K562 (cell line): ENCODE results near the gene ARHGEF3. TPM values are rescaled to one million over a fixed set of nuclear protein-coding genes. Genes with fewer than 3 reads are reported as not detected.
A peak's percentile ranks its signal among the peaks of the same experiment; 100 is the strongest.

ENCODE experiments used
- CAMTA2 ChIP-seq: fragments of 250-450 bp; sonication (Bioruptor Pico); conservative IDR thresholded peaks from 2 replicates; pipeline ENCODE4 v1.5.1; 2022
- FOXA3 ChIP-seq, 2 experiments: fragments of 450-650 bp in 1 of 2; sonication (generic) in 1 of 2; formaldehyde crosslinking; IDR thresholded peaks in 1 of 2; conservative IDR thresholded peaks in 1 of 2; 2 replicates each; pipeline versions ENCODE4 v1.4.0 to v1.8.0; 2020 to 2022; ENCODE audit warnings: mild to moderate bottlenecking in 2 of 2, missing genetic modification reagents in 1 of 2
- MGA ChIP-seq: fragments of 450-650 bp; IDR thresholded peaks from 2 replicates; pipeline ENCODE4 v1.6.1; 2016; ENCODE audit warnings: mild to moderate bottlenecking, moderate library complexity
- MYC ChIP-seq, 2 experiments: fragments of 250-450 bp in 1 of 2; sonication (Bioruptor Pico) in 1 of 2; IDR thresholded peaks; 2 replicates each; pipeline versions ENCODE4 v1.5.1 to v1.6.1; 2012 to 2021; ENCODE audit warnings: low read depth in 2 of 2, borderline replicate concordance in 1 of 2, improper control_type of control experiment in 1 of 2, low read length in 1 of 2, mild to moderate bottlenecking in 1 of 2, moderate library complexity in 1 of 2
- NCOA1 ChIP-seq: fragments of 450-650 bp; IDR thresholded peaks from 2 replicates; pipeline ENCODE4 v1.6.1; 2016; ENCODE audit warnings: low read depth
- SAFB ChIP-seq: fragments of 200-400 bp; formaldehyde crosslinking; IDR thresholded peaks from 2 replicates; pipeline ENCODE4 v1.6.1; 2017; ENCODE audit warnings: low read depth, low read length, borderline replicate concordance
- SRF ChIP-seq, 2 experiments: fragments of 250-450, 450-650 bp in 1 of 2; sonication (Bioruptor Pico) in 1 of 2; sonication (generic) in 1 of 2; formaldehyde crosslinking; IDR thresholded peaks; 2 replicates each; pipeline versions ENCODE4 v1.5.0 to v1.5.1; 2020 to 2022; ENCODE audit warnings: mild to moderate bottlenecking in 1 of 2, missing genetic modification reagents in 1 of 2
- polyA plus RNA-seq, 8 experiments: library from polyadenylated mRNA; depleted of rRNA in 4 of 8; stranded (reverse) in 5 of 8; unstranded in 3 of 8; fragments of >200 nt; fragmentation: Nextera tagmentation in 2 of 8; fragmentation: Illumina TruSeq in 1 of 8; extraction: Ambion mirVana in 2 of 8; extraction: Trizol in 1 of 8; gene quantifications; 2 replicates each; pipeline versions ENCODE4 v1.2.1 to v1.2.3, GENCODE V29; 2011 to 2014; ENCODE audit warnings: inconsistent platforms in 1 of 8, missing spikeins in 1 of 8
- total RNA-seq, 7 experiments: library from RNA; depleted of rRNA in 6 of 7; stranded (reverse); fragments of >200 nt in 6 of 7; fragmentation: Illumina TruSeq in 2 of 7; extraction: Trizol in 2 of 7; gene quantifications; 2 replicates each; pipeline versions ENCODE4 v1.2.1 to v1.2.3, GENCODE V29; 2011 to 2021; ENCODE audit warnings: low replicate concordance in 1 of 7
- TF ChIP-seq, protein P1 (sequence below): fragments of 250-450 bp; sonication (Bioruptor Pico); IDR thresholded peaks from 2 replicates; pipeline ENCODE4 v1.5.0; 2021; ENCODE audit warnings: mild to moderate bottlenecking, moderate library complexity

Gene ARHGEF3
- total and polyA plus RNA-seq, 9 of the 15 experiments (the other 6 are each of a cell fraction or from before 2014, with no cell fraction given), result 0.77 to 2.7 (median 1.4) TPM

- TF ChIP-seq MYC (IDR thresholded peaks at IDR 0.05; ENCODE audit: low read depth, low read length), result 0 out of 2 replicates have a peak, but pooled peaks have one; percentile 50
- no peak for TF ChIP-seq MYC (CRISPR knock-in tag; IDR thresholded peaks at IDR 0.05; ENCODE audit: borderline replicate concordance, low read depth)
- TF ChIP-seq FOXA3 (CRISPR knock-in tag; conservative IDR thresholded peaks at IDR 0.05 in 1 of 2, IDR thresholded peaks at IDR 0.05 in 1 of 2), result no peak
- no peak for TF ChIP-seq SRF (CRISPR knock-in tag; IDR thresholded peaks at IDR 0.05)
- TF ChIP-seq, protein P1, sequence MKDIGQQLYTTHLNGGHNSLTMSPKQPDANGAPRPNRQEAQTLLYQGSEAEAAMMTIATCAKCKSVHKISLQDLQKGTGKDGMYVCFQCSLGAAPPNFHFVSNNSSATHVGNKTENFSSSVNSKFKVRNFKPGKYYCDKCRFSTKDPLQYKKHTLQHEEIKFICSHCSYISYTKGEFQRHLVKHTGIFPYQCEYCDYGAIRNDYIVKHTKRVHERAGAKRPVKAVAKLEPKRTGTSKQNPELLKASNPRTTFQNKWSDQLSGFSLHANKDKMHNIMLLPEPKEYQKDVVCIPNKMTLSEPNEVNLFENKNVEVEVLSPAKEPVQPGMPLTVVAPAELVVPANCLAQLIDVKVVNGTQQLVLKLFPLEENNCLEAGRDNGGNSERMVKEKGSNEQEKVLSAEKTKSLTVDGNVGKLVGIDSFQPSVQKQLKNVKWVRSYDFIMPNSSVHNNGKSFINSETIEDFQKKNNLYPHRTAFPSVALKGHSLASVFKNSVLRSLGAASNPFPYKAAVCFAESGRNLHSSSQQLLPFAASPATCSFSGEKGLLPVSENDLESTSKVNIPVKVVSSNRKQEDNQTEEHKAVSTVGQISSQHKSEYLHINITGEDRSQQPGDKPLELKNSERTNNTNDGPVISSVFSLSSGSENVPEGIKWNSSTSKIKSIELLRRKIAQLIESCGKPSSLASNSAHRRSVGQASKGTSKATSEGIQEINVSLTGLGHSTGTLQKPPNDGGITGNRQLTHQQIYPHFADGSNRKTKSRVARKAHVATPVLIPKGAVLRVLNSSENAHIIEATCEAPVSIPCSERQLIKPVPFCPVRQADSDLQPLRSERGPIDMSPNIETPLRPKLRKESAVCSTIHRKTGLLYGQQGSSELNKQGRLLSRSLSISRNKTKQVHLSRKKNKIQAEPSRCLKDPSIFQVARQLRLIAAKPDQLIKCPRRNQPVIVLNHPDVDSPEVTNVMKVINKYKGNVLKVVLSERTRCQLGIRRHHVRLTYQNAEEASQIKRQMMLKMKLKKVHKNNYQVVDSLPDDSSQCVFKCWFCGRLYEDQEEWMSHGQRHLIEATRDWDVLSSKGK (CRISPR knock-in tag), result no peak
- no peak for TF ChIP-seq NCOA1
- TF ChIP-seq MGA, result peak; percentile 87
- 0 out of 2 replicates have a peak, but pooled peaks have one; percentile 40 for TF ChIP-seq SAFB
- no peak for TF ChIP-seq CAMTA2 (CRISPR knock-in tag)
These were observed at the start of gene ARHGEF3 (continued) for GRCh38 chr3:56801662-56802377.
